ENCODE measurements around the gene CLDN7.
A peak's percentile ranks its signal among the peaks of the same experiment; 100 is the strongest.

Gene CLDN7

DNA sequence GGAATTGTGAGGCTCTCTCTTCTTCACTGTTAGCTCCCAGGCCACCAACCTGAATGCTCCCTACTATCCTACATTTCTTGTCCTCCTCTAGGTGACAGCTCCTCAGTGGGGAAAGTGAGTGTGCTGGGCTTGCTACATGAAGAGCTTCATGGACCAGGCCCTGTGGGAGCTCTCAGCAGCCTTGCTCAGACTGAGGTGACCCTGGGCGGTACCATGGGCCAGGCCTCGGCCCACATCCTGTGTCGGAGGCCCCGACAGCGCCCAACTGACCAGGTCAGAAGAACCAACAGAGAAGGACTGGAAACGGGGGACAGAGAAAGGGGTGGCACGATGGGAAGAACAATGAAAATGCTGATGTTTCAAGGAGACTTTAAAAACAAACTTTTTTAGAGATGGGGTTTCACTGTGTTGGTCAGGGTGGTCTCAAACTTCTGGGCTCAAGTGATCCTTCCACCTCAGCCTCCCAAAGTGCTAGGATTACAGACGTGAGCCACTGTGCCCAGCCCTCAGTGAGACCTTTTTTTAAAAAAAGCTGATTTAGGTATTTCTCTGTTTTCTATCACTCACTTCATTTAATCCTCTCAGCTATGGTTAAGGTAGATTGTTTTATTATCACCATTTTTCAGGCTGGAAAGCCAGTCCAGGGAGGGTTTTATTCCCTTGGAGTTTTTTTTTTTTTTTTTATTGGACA is 5.4 kb downstream of the CLDN7 start:
- TF ChIP-seq ZNF70 (CRISPR knock-in tag; IDR thresholded peaks at IDR 0.05) (no peak), ZC3H10 (CRISPR knock-in tag; IDR thresholded peaks at IDR 0.05) (no peak), ARNTL (CRISPR knock-in tag; IDR thresholded peaks at IDR 0.05; ENCODE audit: borderline replicate concordance, low read depth) (no peak), SNAI2 (CRISPR knock-in tag; IDR thresholded peaks at IDR 0.05) (no peak), RARB (CRISPR knock-in tag; IDR thresholded peaks at IDR 0.05) (no peak), ZFP3 (CRISPR knock-in tag; IDR thresholded peaks at IDR 0.05) (no peak), CSDC2 (CRISPR knock-in tag; IDR thresholded peaks at IDR 0.05) (no peak), ZNF565 (CRISPR knock-in tag; conservative IDR thresholded peaks at IDR 0.05; ENCODE audit: low read depth) (no peak), PPARA (CRISPR knock-in tag; IDR thresholded peaks at IDR 0.05; ENCODE audit: borderline replicate concordance) (no peak), TCF4 (CRISPR knock-in tag; IDR thresholded peaks at IDR 0.05; ENCODE audit: borderline replicate concordance) (no peak), ISL1 (CRISPR knock-in tag; IDR thresholded peaks at IDR 0.05) (no peak), ZFP30 (CRISPR knock-in tag; IDR thresholded peaks at IDR 0.05) (no peak), GLIS3 (CRISPR knock-in tag; IDR thresholded peaks at IDR 0.05) (no peak)
- TF ChIP-seq, protein P1, sequence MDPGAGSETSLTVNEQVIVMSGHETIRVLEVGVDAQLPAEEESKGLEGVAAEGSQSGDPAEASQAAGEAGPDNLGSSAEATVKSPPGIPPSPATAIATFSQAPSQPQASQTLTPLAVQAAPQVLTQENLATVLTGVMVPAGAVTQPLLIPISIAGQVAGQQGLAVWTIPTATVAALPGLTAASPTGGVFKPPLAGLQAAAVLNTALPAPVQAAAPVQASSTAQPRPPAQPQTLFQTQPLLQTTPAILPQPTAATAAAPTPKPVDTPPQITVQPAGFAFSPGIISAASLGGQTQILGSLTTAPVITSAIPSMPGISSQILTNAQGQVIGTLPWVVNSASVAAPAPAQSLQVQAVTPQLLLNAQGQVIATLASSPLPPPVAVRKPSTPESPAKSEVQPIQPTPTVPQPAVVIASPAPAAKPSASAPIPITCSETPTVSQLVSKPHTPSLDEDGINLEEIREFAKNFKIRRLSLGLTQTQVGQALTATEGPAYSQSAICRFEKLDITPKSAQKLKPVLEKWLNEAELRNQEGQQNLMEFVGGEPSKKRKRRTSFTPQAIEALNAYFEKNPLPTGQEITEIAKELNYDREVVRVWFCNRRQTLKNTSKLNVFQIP (CRISPR knock-in tag; IDR thresholded peaks at IDR 0.05; ENCODE audit: borderline replicate concordance, low read depth), result no peak
- TF ChIP-seq, protein P2, sequence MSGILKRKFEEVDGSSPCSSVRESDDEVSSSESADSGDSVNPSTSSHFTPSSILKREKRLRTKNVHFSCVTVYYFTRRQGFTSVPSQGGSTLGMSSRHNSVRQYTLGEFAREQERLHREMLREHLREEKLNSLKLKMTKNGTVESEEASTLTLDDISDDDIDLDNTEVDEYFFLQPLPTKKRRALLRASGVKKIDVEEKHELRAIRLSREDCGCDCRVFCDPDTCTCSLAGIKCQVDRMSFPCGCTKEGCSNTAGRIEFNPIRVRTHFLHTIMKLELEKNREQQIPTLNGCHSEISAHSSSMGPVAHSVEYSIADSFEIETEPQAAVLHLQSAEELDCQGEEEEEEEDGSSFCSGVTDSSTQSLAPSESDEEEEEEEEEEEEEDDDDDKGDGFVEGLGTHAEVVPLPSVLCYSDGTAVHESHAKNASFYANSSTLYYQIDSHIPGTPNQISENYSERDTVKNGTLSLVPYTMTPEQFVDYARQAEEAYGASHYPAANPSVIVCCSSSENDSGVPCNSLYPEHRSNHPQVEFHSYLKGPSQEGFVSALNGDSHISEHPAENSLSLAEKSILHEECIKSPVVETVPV (CRISPR knock-in tag; IDR thresholded peaks at IDR 0.05), result no peak
- ATAC-seq, result no peak

DNA sequence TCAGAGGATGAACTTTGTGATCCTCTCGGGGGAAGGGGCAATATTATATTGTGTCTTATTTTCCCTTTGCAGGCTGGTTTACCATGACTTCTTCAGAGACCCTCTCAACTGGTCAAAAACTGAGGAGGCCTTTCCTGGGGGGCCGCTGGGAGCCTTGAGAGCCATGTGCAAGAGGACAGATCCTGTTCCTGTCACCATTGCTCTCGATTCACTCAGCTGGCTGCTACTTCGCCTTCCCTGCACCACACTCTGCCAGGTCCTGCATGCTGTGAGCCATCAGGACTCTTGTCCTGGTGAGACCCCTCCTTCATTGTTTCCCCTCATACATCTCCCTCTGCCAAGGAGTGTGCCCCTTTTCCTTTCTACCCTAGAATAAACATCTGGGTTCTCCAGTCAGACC is 7.8 kb downstream of the CLDN7 start:
- ATAC-seq, result no peak
- TF ChIP-seq BACH2 (CRISPR knock-in tag; IDR thresholded peaks at IDR 0.05; ENCODE audit: borderline replicate concordance), result no peak
- no peak for TF ChIP-seq ESRRG (CRISPR knock-in tag; IDR thresholded peaks at IDR 0.05)
- no peak for TF ChIP-seq PPARA (CRISPR knock-in tag; IDR thresholded peaks at IDR 0.05; ENCODE audit: borderline replicate concordance)
- TF ChIP-seq TCF4 (CRISPR knock-in tag; IDR thresholded peaks at IDR 0.05; ENCODE audit: borderline replicate concordance), result no peak
- no peak for TF ChIP-seq ARNTL (CRISPR knock-in tag; IDR thresholded peaks at IDR 0.05; ENCODE audit: borderline replicate concordance, low read depth)
- no peak for TF ChIP-seq OSR1 (CRISPR knock-in tag; IDR thresholded peaks at IDR 0.05)
- TF ChIP-seq, protein P3, sequence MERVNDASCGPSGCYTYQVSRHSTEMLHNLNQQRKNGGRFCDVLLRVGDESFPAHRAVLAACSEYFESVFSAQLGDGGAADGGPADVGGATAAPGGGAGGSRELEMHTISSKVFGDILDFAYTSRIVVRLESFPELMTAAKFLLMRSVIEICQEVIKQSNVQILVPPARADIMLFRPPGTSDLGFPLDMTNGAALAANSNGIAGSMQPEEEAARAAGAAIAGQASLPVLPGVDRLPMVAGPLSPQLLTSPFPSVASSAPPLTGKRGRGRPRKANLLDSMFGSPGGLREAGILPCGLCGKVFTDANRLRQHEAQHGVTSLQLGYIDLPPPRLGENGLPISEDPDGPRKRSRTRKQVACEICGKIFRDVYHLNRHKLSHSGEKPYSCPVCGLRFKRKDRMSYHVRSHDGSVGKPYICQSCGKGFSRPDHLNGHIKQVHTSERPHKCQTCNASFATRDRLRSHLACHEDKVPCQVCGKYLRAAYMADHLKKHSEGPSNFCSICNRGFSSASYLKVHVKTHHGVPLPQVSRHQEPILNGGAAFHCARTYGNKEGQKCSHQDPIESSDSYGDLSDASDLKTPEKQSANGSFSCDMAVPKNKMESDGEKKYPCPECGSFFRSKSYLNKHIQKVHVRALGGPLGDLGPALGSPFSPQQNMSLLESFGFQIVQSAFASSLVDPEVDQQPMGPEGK (CRISPR knock-in tag; IDR thresholded peaks at IDR 0.05; ENCODE audit: borderline replicate concordance), result no peak

DNA sequence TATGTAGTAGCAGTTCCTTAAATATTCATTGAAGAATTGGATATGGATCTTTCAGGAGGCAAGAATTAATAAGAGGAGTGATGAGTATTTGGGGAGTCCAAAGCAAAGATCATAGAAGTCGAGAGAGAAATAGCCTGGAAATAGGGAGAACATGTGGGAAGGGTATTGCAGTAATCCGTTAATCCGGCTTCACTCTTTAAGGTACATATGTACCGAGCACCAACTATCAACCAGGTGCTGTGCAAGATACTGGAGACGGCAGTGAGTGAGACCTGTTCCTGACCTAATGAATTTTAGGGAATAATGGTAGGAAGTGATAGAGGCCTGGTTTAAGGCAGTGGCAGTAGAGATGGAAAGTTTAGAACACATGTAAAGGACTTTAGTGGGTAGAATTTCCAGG is 9.2 kb downstream of the CLDN7 start:
- TF ChIP-seq ZNF565 (CRISPR knock-in tag; conservative IDR thresholded peaks at IDR 0.05; ENCODE audit: low read depth), result no peak
- no peak for TF ChIP-seq SNAI2 (CRISPR knock-in tag; IDR thresholded peaks at IDR 0.05)
- no peak for TF ChIP-seq ZC3H10 (CRISPR knock-in tag; IDR thresholded peaks at IDR 0.05)
- no peak for TF ChIP-seq OSR1 (CRISPR knock-in tag; IDR thresholded peaks at IDR 0.05)
- TF ChIP-seq, protein P4, sequence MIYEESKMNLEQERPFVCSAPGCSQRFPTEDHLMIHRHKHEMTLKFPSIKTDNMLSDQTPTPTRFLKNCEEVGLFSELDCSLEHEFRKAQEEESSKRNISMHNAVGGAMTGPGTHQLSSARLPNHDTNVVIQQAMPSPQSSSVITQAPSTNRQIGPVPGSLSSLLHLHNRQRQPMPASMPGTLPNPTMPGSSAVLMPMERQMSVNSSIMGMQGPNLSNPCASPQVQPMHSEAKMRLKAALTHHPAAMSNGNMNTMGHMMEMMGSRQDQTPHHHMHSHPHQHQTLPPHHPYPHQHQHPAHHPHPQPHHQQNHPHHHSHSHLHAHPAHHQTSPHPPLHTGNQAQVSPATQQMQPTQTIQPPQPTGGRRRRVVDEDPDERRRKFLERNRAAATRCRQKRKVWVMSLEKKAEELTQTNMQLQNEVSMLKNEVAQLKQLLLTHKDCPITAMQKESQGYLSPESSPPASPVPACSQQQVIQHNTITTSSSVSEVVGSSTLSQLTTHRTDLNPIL (CRISPR knock-in tag; IDR thresholded peaks at IDR 0.05; ENCODE audit: low read depth), result no peak
- no peak for ATAC-seq

DNA sequence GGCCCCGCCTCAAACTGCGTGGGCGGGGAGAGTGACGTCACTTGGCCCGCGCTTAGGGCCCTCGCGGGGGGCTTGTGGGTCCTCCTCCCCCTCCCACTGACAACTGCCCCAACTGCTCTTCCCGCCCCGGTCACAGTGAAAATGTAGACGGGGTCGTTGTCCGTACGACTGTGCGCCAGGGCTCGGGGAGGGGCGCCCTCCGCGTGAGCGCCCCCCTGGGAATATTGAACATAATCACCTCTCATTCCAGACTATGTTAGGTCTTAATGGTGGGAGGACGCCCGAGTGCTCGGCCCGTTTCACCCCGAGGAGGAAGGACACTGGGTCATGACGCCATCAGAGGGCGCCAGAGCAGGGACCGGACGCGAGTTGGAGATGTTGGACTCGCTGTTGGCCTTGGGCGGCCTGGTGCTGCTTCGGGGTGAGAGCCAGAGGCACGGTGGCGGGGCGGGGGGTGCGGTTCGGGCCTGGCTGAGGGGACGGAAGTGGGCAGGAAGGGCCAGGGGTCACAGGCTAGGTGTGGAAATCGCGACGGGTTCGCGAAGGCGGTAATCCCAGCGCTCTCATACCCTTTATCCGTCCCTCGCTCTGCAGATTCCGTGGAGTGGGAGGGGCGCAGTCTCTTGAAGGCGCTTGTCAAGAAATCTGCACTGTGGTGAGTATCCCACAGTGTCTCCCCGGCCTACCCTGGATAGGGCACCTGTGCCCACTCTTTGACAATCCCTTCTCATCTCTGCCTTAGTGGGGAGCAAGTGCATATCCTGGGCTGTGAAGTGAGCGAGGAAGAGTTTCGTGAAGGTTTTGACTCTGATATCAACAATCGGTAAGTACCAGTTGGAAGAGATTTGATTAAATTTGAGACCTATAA is 9.9 kb downstream of the CLDN7 start, which contains the start of gene ELP5:
Gene ELP5, plus strand, starts transcription at position 40 of the 868 bp plus-strand sequence. Its CDS starts 336 bp downstream, at position 376.
- ATAC-seq, result peak; percentile 81
- TF ChIP-seq ZFP3 (CRISPR knock-in tag; IDR thresholded peaks at IDR 0.05), result peak; percentile 36; the same call in 1 of the 2 replicates
- TF ChIP-seq, protein P3 (CRISPR knock-in tag; IDR thresholded peaks at IDR 0.05; ENCODE audit: borderline replicate concordance), result no peak
- TF ChIP-seq, protein P5, sequence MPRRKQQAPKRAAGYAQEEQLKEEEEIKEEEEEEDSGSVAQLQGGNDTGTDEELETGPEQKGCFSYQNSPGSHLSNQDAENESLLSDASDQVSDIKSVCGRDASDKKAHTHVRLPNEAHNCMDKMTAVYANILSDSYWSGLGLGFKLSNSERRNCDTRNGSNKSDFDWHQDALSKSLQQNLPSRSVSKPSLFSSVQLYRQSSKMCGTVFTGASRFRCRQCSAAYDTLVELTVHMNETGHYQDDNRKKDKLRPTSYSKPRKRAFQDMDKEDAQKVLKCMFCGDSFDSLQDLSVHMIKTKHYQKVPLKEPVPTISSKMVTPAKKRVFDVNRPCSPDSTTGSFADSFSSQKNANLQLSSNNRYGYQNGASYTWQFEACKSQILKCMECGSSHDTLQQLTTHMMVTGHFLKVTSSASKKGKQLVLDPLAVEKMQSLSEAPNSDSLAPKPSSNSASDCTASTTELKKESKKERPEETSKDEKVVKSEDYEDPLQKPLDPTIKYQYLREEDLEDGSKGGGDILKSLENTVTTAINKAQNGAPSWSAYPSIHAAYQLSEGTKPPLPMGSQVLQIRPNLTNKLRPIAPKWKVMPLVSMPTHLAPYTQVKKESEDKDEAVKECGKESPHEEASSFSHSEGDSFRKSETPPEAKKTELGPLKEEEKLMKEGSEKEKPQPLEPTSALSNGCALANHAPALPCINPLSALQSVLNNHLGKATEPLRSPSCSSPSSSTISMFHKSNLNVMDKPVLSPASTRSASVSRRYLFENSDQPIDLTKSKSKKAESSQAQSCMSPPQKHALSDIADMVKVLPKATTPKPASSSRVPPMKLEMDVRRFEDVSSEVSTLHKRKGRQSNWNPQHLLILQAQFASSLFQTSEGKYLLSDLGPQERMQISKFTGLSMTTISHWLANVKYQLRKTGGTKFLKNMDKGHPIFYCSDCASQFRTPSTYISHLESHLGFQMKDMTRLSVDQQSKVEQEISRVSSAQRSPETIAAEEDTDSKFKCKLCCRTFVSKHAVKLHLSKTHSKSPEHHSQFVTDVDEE (CRISPR knock-in tag; IDR thresholded peaks at IDR 0.05), result peak; percentile 65; the same call in 1 of the 2 replicates
- TF ChIP-seq, protein P4 (CRISPR knock-in tag; IDR thresholded peaks at IDR 0.05; ENCODE audit: low read depth), result no peak

Data from SK-N-SH treated with all-trans-retinoic acid at 6 μM for 48 hours (cell line).